Measurements from ENCODE around the gene SNX22.
"Not testable (repeated sequence)": the region's sequence is repeated elsewhere in the genome, so short reads cannot be mapped to it uniquely, and the experiment has no call there.

Gene SNX22

GRCh38 chr15:64117759-64118487, 33.6 kb upstream of the SNX22 start:
- DNase-seq (ENCODE audit: low read depth in 1 of 2, low spot score in 1 of 2), result no peak
- Histone ChIP-seq H3K27me3 (ENCODE audit: insufficient read depth, poor library complexity, severe bottlenecking) (no peaks in the 10 kb centered on the region), H3K4me3 (replicated peaks; ENCODE audit: insufficient read depth, low read length) (no peak overlapping the region), H3K27ac (replicated peaks) (no peak overlapping the region)
- TF ChIP-seq SPI1 (IDR thresholded peaks at IDR 0.05; ENCODE audit: borderline replicate concordance, low read depth) (no peak), GABPA (IDR thresholded peaks at IDR 0.05; ENCODE audit: low read depth) (no peak), POLR2AphosphoS5 (IDR thresholded peaks at IDR 0.05; ENCODE audit: low read depth) (no peak), REST (IDR thresholded peaks at IDR 0.05; ENCODE audit: insufficient replicate concordance, low read depth) (no peak)
- TF ChIP-seq, protein P1, sequence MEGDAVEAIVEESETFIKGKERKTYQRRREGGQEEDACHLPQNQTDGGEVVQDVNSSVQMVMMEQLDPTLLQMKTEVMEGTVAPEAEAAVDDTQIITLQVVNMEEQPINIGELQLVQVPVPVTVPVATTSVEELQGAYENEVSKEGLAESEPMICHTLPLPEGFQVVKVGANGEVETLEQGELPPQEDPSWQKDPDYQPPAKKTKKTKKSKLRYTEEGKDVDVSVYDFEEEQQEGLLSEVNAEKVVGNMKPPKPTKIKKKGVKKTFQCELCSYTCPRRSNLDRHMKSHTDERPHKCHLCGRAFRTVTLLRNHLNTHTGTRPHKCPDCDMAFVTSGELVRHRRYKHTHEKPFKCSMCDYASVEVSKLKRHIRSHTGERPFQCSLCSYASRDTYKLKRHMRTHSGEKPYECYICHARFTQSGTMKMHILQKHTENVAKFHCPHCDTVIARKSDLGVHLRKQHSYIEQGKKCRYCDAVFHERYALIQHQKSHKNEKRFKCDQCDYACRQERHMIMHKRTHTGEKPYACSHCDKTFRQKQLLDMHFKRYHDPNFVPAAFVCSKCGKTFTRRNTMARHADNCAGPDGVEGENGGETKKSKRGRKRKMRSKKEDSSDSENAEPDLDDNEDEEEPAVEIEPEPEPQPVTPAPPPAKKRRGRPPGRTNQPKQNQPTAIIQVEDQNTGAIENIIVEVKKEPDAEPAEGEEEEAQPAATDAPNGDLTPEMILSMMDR (IDR thresholded peaks at IDR 0.05; ENCODE audit: insufficient read depth, low read length), result no peak

DNA sequence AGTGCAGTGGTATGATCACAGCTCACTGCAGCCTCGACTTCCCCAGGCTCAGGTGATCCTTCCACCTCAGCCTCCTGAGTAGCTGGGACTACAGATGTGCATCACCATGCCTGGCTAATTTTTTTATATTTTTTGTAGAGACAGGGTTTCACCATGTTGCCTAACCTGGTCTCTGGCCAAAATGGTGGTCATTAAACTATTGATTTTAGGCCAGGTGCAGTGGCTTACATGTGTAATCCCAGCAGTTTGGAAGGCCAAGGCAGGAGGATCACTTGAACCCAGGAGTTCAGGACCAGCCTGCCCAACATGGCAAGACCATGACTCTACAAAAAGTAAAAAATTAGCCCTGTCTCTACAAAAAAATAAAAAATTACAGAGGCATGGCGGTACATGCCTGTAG, 31.2 kb upstream of the SNX22 start:
- H3K27me3 ChIP-seq (ENCODE audit: insufficient read depth, poor library complexity, severe bottlenecking); DNase-seq (ENCODE audit: low read depth in 1 of 2, low spot score in 1 of 2); H3K4me3 ChIP-seq (replicated peaks; ENCODE audit: insufficient read depth, low read length); H3K27ac ChIP-seq (replicated peaks): not testable (repeated sequence)

DNA sequence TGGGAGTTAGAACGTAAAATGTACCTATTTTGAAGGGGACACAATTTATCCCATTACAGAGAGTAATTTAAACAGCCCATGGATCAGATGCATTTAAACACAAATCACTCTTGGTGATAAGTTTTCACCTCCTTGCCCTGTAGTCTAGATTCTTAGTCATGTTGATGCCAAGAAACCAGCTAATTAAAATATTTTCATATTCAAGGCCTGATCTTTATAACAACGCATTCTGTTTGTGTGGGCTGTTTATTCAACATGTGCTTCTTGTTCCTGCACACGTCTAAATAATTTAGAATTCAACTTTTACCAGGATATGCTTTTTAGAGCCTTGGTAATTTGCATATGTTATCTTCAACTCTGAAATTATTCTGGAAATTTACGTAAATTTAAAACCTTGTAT, 29.9 kb upstream of the SNX22 start:
- TF ChIP-seq GABPA (IDR thresholded peaks at IDR 0.05; ENCODE audit: low read depth) (no peak), REST (IDR thresholded peaks at IDR 0.05; ENCODE audit: insufficient replicate concordance, low read depth) (no peak), POLR2AphosphoS5 (IDR thresholded peaks at IDR 0.05; ENCODE audit: low read depth) (no peak), SPI1 (IDR thresholded peaks at IDR 0.05; ENCODE audit: borderline replicate concordance, low read depth) (no peak)
- TF ChIP-seq, protein P1 (IDR thresholded peaks at IDR 0.05; ENCODE audit: insufficient read depth, low read length), result no peak
- no peak overlapping the region for H3K27ac ChIP-seq (replicated peaks)
- no peak overlapping the region for H3K4me3 ChIP-seq (replicated peaks; ENCODE audit: insufficient read depth, low read length)
- no peak for DNase-seq (ENCODE audit: low read depth in 1 of 2, low spot score in 1 of 2)
- no peaks in the 10 kb centered on the region for H3K27me3 ChIP-seq (ENCODE audit: insufficient read depth, poor library complexity, severe bottlenecking)

GRCh38 chr15:64122444-64122843, 29.1 kb upstream of the SNX22 start:
- no peak overlapping the region for H3K4me3 ChIP-seq (replicated peaks; ENCODE audit: insufficient read depth, low read length)
- TF ChIP-seq, protein P1 (IDR thresholded peaks at IDR 0.05; ENCODE audit: insufficient read depth, low read length), result no peak
- TF ChIP-seq GABPA (IDR thresholded peaks at IDR 0.05; ENCODE audit: low read depth) (no peak), REST (IDR thresholded peaks at IDR 0.05; ENCODE audit: insufficient replicate concordance, low read depth) (no peak), SPI1 (IDR thresholded peaks at IDR 0.05; ENCODE audit: borderline replicate concordance, low read depth) (no peak)

More at GRCh38 chr15:64122444-64122843, 29.1 kb upstream of the SNX22 start:
- H3K27ac ChIP-seq (replicated peaks), result no peak overlapping the region
- no peak for DNase-seq (ENCODE audit: low read depth in 1 of 2, low spot score in 1 of 2)
- no peaks in the 10 kb centered on the region for H3K27me3 ChIP-seq (ENCODE audit: insufficient read depth, poor library complexity, severe bottlenecking)
